Prostate gland (tissue), 2 donors: Measurements from ENCODE around the gene CACNA2D4.

Experiments used
- POLR2AphosphoS5 ChIP-seq: sonication (generic); formaldehyde crosslinking; IDR thresholded peaks from one replicate; pipeline ENCODE4 v1.6.1; 2017; ENCODE audit warnings: antibody characterized with exemption
- TF ChIP-seq, protein P1 (sequence below), 4 experiments: fragments of 200-600 bp in 2 of 4; fragments of 450-650 bp in 2 of 4; sonication (generic) in 2 of 4; IDR thresholded peaks; 1 replicate in 3 of 4; 2 replicates in 1 of 4; pipeline ENCODE4 v1.5.1; 2016 to 2019; ENCODE audit warnings: antibody characterized with exemption in 4 of 4, mild to moderate bottlenecking in 2 of 4, moderate library complexity in 2 of 4

DNA sequence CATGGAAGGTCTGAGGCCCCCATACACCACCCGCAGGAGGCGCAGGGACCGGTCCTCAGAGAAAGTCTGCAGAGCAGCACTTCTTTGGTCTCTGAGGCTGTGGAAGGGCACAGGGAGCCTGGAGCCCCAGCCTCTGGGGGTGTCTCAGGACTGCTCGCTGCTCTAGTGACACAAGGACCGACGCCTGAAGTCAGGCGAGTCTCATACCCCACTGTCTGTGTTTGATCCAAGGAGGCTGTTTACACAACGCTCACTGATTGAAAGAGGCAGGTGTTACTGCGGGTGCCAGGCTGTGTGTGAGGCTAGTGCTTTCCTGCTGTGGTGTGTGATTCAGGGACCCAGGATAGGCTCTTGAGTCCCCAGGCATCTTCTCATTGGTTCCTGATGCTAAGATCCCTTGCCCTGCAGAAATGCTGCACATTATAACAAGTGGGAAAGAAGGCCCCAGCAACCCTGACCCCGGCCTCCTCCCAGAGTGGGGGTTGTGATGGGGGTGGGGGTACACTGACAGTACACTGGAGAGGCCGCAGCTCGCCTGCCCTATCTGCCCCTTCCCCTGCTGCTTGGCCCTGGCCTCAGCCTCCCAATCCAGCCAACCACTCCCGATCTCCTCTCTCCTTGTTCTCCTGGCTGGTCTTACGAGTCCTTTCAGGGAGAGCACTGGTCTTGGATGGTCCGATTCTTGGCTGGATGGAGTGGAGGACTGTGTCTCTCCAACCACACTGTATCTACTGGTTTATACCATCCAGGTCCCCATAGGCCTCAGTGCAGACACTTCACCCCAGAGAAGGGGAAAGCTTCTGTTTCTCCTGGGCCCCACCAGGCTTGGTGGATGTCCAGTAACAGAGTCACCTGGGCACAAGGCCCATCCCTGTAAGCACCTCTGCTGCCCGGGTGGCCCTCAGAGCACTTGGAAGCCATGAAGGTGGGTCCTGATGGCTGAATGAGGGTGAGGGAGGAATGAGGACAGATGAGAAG is 6.6 kb downstream of the CACNA2D4 start:
- TF ChIP-seq POLR2AphosphoS5, result no peak
- TF ChIP-seq, protein P1, sequence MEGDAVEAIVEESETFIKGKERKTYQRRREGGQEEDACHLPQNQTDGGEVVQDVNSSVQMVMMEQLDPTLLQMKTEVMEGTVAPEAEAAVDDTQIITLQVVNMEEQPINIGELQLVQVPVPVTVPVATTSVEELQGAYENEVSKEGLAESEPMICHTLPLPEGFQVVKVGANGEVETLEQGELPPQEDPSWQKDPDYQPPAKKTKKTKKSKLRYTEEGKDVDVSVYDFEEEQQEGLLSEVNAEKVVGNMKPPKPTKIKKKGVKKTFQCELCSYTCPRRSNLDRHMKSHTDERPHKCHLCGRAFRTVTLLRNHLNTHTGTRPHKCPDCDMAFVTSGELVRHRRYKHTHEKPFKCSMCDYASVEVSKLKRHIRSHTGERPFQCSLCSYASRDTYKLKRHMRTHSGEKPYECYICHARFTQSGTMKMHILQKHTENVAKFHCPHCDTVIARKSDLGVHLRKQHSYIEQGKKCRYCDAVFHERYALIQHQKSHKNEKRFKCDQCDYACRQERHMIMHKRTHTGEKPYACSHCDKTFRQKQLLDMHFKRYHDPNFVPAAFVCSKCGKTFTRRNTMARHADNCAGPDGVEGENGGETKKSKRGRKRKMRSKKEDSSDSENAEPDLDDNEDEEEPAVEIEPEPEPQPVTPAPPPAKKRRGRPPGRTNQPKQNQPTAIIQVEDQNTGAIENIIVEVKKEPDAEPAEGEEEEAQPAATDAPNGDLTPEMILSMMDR (IDR thresholded peaks at IDR 0.05), result no peak
